Activated CD8-positive, alpha-beta memory T cell treated with anti-CD3 and anti-CD28 coated beads, Interleukin-2, amount 50 U/mL, for 4 hours (primary cell): ENCODE data around the gene IQGAP2.
"Not testable (repeated sequence)": the region's sequence is repeated elsewhere in the genome, so short reads cannot be mapped to it uniquely, and the experiment has no call there.

Experiments
- DNase-seq: peaks from one replicate; pipeline ENCODE4 v3.0.0-alpha.2; 2020

Gene IQGAP2

GRCh38 chr5:76415855-76416254, 12.8 kb downstream of the IQGAP2 start:
- no peak for DNase-seq

GRCh38 chr5:76419597-76420298, 16.7 kb downstream of the IQGAP2 start:
- no peak for DNase-seq

- DNase-seq: no peak
These were observed 19.1 kb downstream of the IQGAP2 start for GRCh38 chr5:76422227-76422626.

GRCh38 chr5:76422742-76423141, 19.7 kb downstream of the IQGAP2 start:
- DNase-seq: no peak

GRCh38 chr5:76425146-76425545, 22.1 kb downstream of the IQGAP2 start:
- no peak for DNase-seq

- no peak for DNase-seq
These were observed 23.1 kb downstream of the IQGAP2 start for GRCh38 chr5:76425928-76426804.

- DNase-seq: no peak
These were observed 24.4 kb downstream of the IQGAP2 start for GRCh38 chr5:76427206-76428140.

- not testable (repeated sequence) for DNase-seq
These were observed 25.5 kb downstream of the IQGAP2 start for GRCh38 chr5:76428550-76428949.

- no peak for DNase-seq
These were observed 30.2 kb downstream of the IQGAP2 start for GRCh38 chr5:76433261-76433660.

GRCh38 chr5:76437507-76437906, 34.4 kb downstream of the IQGAP2 start:
- not testable (repeated sequence) for DNase-seq

GRCh38 chr5:76438025-76438424, 34.9 kb downstream of the IQGAP2 start:
- no peak for DNase-seq

GRCh38 chr5:76439201-76439600, 36.1 kb downstream of the IQGAP2 start:
- no peak for DNase-seq

- DNase-seq: no peak
These were observed 36.8 kb downstream of the IQGAP2 start for GRCh38 chr5:76439929-76440328.

- no peak for DNase-seq
These were observed 38.0 kb downstream of the IQGAP2 start for GRCh38 chr5:76441101-76441500.

GRCh38 chr5:76441890-76442673, 39.0 kb downstream of the IQGAP2 start:
- DNase-seq: no peak

- no peak for DNase-seq
These were observed 40.1 kb downstream of the IQGAP2 start for GRCh38 chr5:76443066-76443800.

- DNase-seq: no peak
These were observed 42.0 kb downstream of the IQGAP2 start for GRCh38 chr5:76445063-76445462.

GRCh38 chr5:76445830-76446229, 42.7 kb downstream of the IQGAP2 start:
- DNase-seq: no peak

- DNase-seq: no peak
These were observed 43.7 kb downstream of the IQGAP2 start for GRCh38 chr5:76446776-76447175.

GRCh38 chr5:76449606-76450005, 46.5 kb downstream of the IQGAP2 start:
- no peak for DNase-seq

GRCh38 chr5:76450054-76450453, 47.0 kb downstream of the IQGAP2 start:
- DNase-seq: no peak
